ENCODE data around the gene SCNN1B.

DNA sequence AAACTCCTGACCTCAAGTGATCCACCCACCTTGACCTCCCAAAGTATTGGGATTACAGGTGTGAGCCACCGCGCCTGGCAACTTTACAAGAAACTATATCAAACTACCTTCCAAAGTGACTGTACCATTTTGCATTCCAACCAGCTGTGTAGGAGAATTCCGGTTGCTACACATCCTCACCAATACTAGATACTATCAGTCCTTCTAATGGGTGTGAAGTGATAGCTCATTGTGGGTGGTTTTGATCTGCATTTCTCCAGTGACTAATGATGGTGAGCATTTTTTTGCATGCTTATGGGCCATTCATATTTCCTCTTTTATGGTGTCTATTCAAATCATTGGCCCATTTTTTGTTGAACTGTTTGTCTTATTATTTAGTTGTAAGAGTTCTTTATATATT is 37.7 kb downstream of the SCNN1B start:
- TF ChIP-seq, protein P1, sequence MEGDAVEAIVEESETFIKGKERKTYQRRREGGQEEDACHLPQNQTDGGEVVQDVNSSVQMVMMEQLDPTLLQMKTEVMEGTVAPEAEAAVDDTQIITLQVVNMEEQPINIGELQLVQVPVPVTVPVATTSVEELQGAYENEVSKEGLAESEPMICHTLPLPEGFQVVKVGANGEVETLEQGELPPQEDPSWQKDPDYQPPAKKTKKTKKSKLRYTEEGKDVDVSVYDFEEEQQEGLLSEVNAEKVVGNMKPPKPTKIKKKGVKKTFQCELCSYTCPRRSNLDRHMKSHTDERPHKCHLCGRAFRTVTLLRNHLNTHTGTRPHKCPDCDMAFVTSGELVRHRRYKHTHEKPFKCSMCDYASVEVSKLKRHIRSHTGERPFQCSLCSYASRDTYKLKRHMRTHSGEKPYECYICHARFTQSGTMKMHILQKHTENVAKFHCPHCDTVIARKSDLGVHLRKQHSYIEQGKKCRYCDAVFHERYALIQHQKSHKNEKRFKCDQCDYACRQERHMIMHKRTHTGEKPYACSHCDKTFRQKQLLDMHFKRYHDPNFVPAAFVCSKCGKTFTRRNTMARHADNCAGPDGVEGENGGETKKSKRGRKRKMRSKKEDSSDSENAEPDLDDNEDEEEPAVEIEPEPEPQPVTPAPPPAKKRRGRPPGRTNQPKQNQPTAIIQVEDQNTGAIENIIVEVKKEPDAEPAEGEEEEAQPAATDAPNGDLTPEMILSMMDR (IDR thresholded peaks at IDR 0.05): no peak
- no peak for TF ChIP-seq POLR2A (IDR thresholded peaks at IDR 0.05)

Data from gastroesophageal sphincter (tissue), 3 donors.